GM12873 (cell line): Measurements from ENCODE around the gene ZNF134.

Experiments
- CTCF ChIP-seq: IDR thresholded peaks from 2 replicates; pipeline ENCODE4 v1.5.1; 2012; ENCODE audit warnings: low read depth, mild to moderate bottlenecking, moderate library complexity, low read length, control low read depth; ENCODE audit not compliant: insufficient read depth; ENCODE audit errors: missing control alignments

ZNF134 gene

GRCh38 chr19:57664269-57665127 is 50.5 kb downstream of the ZNF134 start:
- TF ChIP-seq CTCF = no peak

- TF ChIP-seq CTCF = no peak
Observed at GRCh38 chr19:57665261-57665806, 51.3 kb downstream of the ZNF134 start.

- TF ChIP-seq CTCF = no peak
Observed at GRCh38 chr19:57667228-57667627, 53.2 kb downstream of the ZNF134 start.

- TF ChIP-seq CTCF = no peak
Observed at GRCh38 chr19:57668635-57669034, 54.6 kb downstream of the ZNF134 start, which contains the start of gene ZSCAN4. TSS of gene ZSCAN4 (plus strand) at chr19:57668935. CDS start at chr19:57676146, 7,211 bp downstream.

- TF ChIP-seq CTCF = no peak
Observed at GRCh38 chr19:57671124-57671895, 57.3 kb downstream of the ZNF134 start.

GRCh38 chr19:57672466-57672865 is 58.4 kb downstream of the ZNF134 start:
- no peak for TF ChIP-seq CTCF
